Keratinocyte (primary cell): ENCODE results near the gene CDC25A. TPM values are rescaled to one million over a fixed set of nuclear protein-coding genes. Genes with fewer than 3 reads are reported as not detected.

ENCODE experiments used
- DNase-seq: peaks from one replicate; pipeline ENCODE4 v3.0.0-alpha.2; 2011; ENCODE audit warnings: low read depth, missing footprints, low spot score
- FAIRE-seq: peaks from 2 replicates; lab custom pipeline; 2011; peaks lifted over from hg19 to GRCh38; lab: Jason Lieb, UNC
- H2AFZ ChIP-seq: 2 replicates; pipeline ENCODE4 v1.6.0; 2012; ENCODE audit warnings: low read length, control low read depth, inconsistent platforms; ENCODE audit not compliant: control insufficient read depth
- H3K27ac ChIP-seq: 2 replicates; pipeline ENCODE4 v1.5.1; 2011; ENCODE audit warnings: low read length; ENCODE audit not compliant: control insufficient read depth, insufficient read depth
- H3K27me3 ChIP-seq: 3 replicates; pipeline ENCODE4 v1.6.0; 2011; ENCODE audit warnings: low read length; ENCODE audit not compliant: control insufficient read depth, insufficient read depth; ENCODE audit errors: extremely low read depth
- H3K36me3 ChIP-seq, 2 experiments: 2 replicates in 1 of 2; 3 replicates in 1 of 2; pipeline ENCODE4 v1.5.1; 2011; ENCODE audit warnings: low read length in 2 of 2, mild to moderate bottlenecking in 1 of 2; ENCODE audit not compliant: control insufficient read depth in 2 of 2, insufficient read depth in 2 of 2; ENCODE audit errors: extremely low read depth in 1 of 2
- H3K4me1 ChIP-seq: 3 replicates; pipeline ENCODE4 v1.5.1; 2011; ENCODE audit warnings: low read length; ENCODE audit not compliant: control insufficient read depth, insufficient read depth; ENCODE audit errors: extremely low read depth
- H3K4me2 ChIP-seq: 3 replicates; pipeline ENCODE4 v1.6.0; 2011; ENCODE audit warnings: low read depth, low read length; ENCODE audit not compliant: control insufficient read depth, insufficient read depth; ENCODE audit errors: extremely low read depth
- H3K4me3 ChIP-seq, 3 experiments: fragments of 200-600 bp in 1 of 3; sonication (generic) in 1 of 3; 2 replicates in 2 of 3; 3 replicates in 1 of 3; pipeline ENCODE4 v1.5.1; 2011 to 2016; ENCODE audit warnings: low read length in 3 of 3, mild to moderate bottlenecking in 3 of 3, control low read depth in 2 of 3, inconsistent platforms in 1 of 3, low read depth in 1 of 3, mixed read lengths in 1 of 3, mixed run types in 1 of 3, moderate library complexity in 1 of 3; ENCODE audit not compliant: control insufficient read depth in 2 of 3, insufficient read depth in 2 of 3; ENCODE audit errors: extremely low read depth in 1 of 3
- H3K79me2 ChIP-seq: 2 replicates; pipeline ENCODE4 v1.6.0; 2012; ENCODE audit warnings: low read length; ENCODE audit not compliant: control insufficient read depth, insufficient read depth
- H3K9ac ChIP-seq: 3 replicates; pipeline ENCODE4 v1.6.0; 2011; ENCODE audit warnings: low read length; ENCODE audit not compliant: control insufficient read depth, insufficient read depth; ENCODE audit errors: extremely low read depth
- H3K9me1 ChIP-seq: 3 replicates; pipeline ENCODE4 v1.6.0; 2011; ENCODE audit warnings: low read length; ENCODE audit not compliant: control insufficient read depth, insufficient read depth; ENCODE audit errors: extremely low read depth
- H3K9me3 ChIP-seq: 2 replicates; pipeline ENCODE4 v1.5.1; 2012; ENCODE audit warnings: low read depth, low read length; ENCODE audit not compliant: control insufficient read depth
- H4K20me1 ChIP-seq: 3 replicates; pipeline ENCODE4 v1.6.0; 2011; ENCODE audit warnings: low read length; ENCODE audit not compliant: control insufficient read depth, insufficient read depth; ENCODE audit errors: extremely low read depth
- CTCF ChIP-seq, 3 experiments: IDR thresholded peaks in 1 of 3; conservative IDR thresholded peaks in 1 of 3; optimal IDR thresholded peaks in 1 of 3; 2 replicates in 2 of 3; 3 replicates in 1 of 3; pipeline versions ENCODE3 to v1.5.1; 2011; ENCODE audit warnings: low read length in 3 of 3, mild to moderate bottlenecking in 3 of 3, moderate library complexity in 2 of 3, control low read depth in 1 of 3, inconsistent platforms in 1 of 3; ENCODE audit not compliant: insufficient read depth in 2 of 3; ENCODE audit errors: extremely low read depth in 1 of 3
- EZH2 ChIP-seq: IDR thresholded peaks from one replicate; pipeline ENCODE4 v1.6.1; 2012; ENCODE audit warnings: inconsistent platforms, mild to moderate bottlenecking, low read length, moderate library complexity
- dilution Hi-C: fragments of 300-500 bp; cut with MboI; formaldehyde crosslinking; loops from one replicate; pipeline ENCODE4 v1.7.0; 2020; ENCODE audit warnings: low sequenced_read_pairs; ENCODE audit not compliant: extremely low pct_ligation_motif_present
- polyA plus RNA-seq, 5 experiments: library from polyadenylated mRNA; depleted of rRNA in 3 of 5; stranded (reverse) in 3 of 5; stranded (forward) in 1 of 5; unstranded in 1 of 5; fragments of >200 nt; gene quantifications; 1 replicate in 1 of 5; 2 replicates in 3 of 5; 3 replicates in 1 of 5; pipeline versions ENCODE4 v1.2.1 to v1.2.3, GENCODE V29; 2011 to 2012; ENCODE audit warnings: missing spikeins in 2 of 5, low read depth in 1 of 5, low replicate concordance in 1 of 5

Gene CDC25A
- polyA plus RNA-seq, 1 donor (not counting 4 experiments of a cell fraction or from before 2014, with no cell fraction given): 5.5 TPM

GRCh38 chr3:48151807-48152427, 36.3 kb downstream of the CDC25A start:
- H3K27me3 ChIP-seq: no peaks in the 10 kb centered on the region
- FAIRE-seq (no peak), DNase-seq (no peak)
- no peaks in the 10 kb centered on the region for H4K20me1 ChIP-seq
- no peak overlapping the region for H2AFZ ChIP-seq
- H3K27ac ChIP-seq: no peak overlapping the region
- no peak for TF ChIP-seq EZH2
- no peak for TF ChIP-seq CTCF (optimal IDR thresholded peaks at IDR 0.05 in 1 of 3, IDR thresholded peaks at IDR 0.05 in 1 of 3, conservative IDR thresholded peaks at IDR 0.05 in 1 of 3; ENCODE audit: extremely low read depth in 1 of 3, insufficient read depth in 2 of 3, low read length in 3 of 3)
- peaks cover 10% of the 10 kb centered on the region for H3K4me1 ChIP-seq
- H3K4me3 ChIP-seq: no peak overlapping the region
- no peaks in the 10 kb centered on the region for H3K9me3 ChIP-seq
- dilution Hi-C loops: no loop called here
- no peak overlapping the region for H3K4me2 ChIP-seq
- H3K9me1 ChIP-seq: no peaks in the 10 kb centered on the region
- H3K79me2 ChIP-seq: no peaks in the 10 kb centered on the region
- H3K36me3 ChIP-seq: no peaks in the 10 kb centered on the region
- H3K9ac ChIP-seq: no peak overlapping the region

GRCh38 chr3:48151058-48151806, 37.0 kb downstream of the CDC25A start:
- peaks cover 10% of the 10 kb centered on the region for H3K4me1 ChIP-seq
- H3K4me3 ChIP-seq: no peak overlapping the region
- DNase-seq (no peak), FAIRE-seq (peak; percentile 39)
- no peak overlapping the region for H3K4me2 ChIP-seq
- no peak overlapping the region for H3K9ac ChIP-seq
- no peaks in the 10 kb centered on the region for H3K36me3 ChIP-seq
- dilution Hi-C loops: no loop called here
- no peak overlapping the region for H3K27ac ChIP-seq
- H3K9me1 ChIP-seq: no peaks in the 10 kb centered on the region
- TF ChIP-seq EZH2: no peak
- peak; percentile 94 to 98 (median 97) for TF ChIP-seq CTCF (optimal IDR thresholded peaks at IDR 0.05 in 1 of 3, IDR thresholded peaks at IDR 0.05 in 1 of 3, conservative IDR thresholded peaks at IDR 0.05 in 1 of 3; ENCODE audit: extremely low read depth in 1 of 3, insufficient read depth in 2 of 3, low read length in 3 of 3)
- no peak overlapping the region for H2AFZ ChIP-seq
- no peaks in the 10 kb centered on the region for H3K9me3 ChIP-seq
- no peaks in the 10 kb centered on the region for H3K27me3 ChIP-seq
- no peaks in the 10 kb centered on the region for H3K79me2 ChIP-seq
- H4K20me1 ChIP-seq: no peaks in the 10 kb centered on the region
